HG03432 (cell line): ENCODE measurements around the gene KIAA1671.
A peak's percentile ranks its signal among the peaks of the same experiment; 100 is the strongest.

Experiments used
- ATAC-seq: cut with Tn5 transposase; IDR thresholded peaks from one replicate; pipeline ENCODE4 v1.9.1; 2021; ENCODE audit warnings: mild to moderate bottlenecking, moderate library complexity; ENCODE audit not compliant: unreplicated experiment

KIAA1671 gene

DNA sequence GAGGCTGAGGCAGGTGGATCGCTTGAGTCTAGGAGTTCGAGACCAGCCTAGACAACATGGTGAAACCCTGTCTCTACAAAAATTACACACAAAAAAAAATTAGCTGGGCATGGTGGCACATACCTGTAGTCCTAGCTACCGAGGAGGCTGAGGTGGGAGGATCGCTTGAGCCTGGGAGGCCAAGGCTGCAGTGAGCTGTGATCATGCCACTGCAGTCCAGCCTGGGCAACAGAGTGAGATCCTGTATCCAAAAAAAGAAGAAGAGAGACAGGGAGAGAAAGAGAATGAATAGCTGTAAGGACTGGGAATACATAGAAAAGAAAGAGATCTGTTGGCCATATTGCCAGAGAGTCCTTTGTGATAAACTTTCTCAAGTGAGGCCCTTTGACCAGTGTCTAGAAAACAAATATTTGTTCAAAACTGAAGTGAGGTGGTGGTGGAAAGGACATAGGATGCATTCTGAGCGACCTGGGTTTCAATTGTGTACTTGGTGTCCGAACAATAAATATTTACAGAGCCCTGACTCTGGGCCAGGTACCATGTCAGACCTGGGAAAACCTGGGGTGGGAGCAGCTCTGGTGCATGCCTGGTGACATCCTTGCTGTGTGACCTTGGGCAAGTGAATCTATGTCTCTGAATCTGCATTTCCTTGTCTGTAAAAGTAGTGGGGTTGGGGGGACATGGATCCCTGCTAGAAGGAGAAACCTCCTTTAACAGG lies 157.5 kb downstream of the KIAA1671 start:
- ATAC-seq, result no peak

DNA sequence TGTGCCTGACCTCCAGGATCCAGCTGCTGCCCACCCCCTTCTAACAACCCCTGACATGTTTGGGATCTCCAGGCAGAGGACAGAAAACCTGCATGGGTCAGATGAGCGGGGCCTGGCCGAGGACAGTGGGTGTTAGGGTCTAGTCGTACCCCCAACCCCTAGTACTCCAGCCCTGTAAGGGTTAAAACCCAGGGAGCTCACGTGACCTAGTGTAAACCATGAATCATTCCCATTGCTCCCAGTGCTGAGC lies 158.0 kb downstream of the KIAA1671 start:
- no peak for ATAC-seq

DNA sequence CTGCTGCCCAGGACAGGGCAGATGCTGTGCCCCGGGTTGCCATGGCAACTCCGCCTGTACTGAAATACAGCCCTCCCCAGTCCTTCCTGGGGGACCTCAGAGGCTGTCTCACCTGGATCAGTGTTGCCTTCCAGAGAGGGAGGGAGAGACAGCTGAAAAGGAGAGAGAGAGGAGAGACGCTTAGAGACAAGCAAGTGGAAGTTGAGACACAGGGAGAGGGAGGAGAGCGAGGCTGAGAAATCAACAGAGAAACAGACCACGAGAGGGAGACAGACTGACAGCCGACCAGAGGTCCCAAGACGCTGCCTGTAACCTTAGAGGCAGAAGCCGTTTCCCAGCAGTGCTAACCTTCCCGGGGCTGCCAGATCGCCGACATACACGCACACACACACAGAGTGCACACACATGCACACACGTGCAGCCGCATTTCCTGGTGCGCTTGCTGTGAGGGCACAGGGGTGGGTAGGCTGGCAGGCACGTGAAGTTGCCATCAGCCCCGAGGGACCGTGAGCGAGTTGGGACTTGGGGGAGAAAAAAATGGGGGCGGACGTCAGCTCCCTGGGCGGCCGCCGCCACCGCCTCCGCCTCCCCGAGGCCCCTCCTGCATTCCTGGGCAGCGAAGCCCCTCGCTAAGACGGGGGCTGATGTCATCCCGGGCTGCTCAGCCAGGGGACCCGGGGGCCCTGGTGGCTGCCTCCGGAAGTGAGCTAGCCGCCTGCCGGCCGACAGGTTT lies 158.5 kb downstream of the KIAA1671 start:
- ATAC-seq, result peak; percentile 81

DNA sequence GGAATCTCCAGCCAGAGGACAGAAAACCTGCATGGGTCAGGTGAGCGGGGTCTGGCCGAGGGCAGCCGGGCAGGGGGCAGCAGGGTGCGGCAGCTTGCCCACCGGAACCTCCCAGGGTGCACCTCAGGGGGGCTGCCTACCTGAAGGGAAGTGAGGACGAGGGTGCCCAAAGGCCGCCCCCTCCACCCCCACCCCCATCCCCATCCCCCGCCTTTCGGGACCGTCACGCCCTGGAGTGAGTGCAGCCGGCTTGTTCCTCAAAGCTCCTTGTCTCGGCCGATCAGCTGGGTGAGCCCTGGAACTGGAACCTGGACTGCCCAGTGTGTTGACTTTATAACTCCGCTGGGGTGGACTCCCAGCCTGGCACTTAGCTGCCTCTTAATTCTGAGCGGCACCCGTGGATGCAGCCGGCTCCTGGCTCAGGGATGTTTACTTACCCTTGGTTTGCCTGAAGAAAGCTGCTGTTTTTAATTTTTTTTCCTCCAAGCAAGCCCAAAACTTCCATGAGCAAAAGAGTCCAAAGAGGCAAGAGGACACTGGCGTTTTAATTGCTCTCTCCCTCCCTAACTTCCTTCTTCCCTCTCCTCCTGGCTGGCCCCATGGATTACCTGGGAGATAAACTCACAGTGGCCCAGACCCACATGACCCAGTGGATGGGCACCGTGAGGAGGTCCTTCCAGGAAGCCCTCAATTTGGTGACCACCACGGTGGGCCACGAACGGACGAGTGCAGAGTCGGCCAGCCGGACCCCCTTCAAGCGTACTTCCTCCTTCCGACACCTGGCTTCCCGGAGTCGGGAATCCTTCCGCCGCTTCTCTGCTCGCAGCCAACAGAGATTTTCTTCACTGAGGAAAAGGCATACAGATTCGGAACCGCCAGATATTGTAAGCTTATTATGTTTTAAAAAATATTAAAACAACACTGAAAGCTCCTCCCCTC lies 159.3 kb downstream of the KIAA1671 start:
- ATAC-seq, result peak; percentile 16

DNA sequence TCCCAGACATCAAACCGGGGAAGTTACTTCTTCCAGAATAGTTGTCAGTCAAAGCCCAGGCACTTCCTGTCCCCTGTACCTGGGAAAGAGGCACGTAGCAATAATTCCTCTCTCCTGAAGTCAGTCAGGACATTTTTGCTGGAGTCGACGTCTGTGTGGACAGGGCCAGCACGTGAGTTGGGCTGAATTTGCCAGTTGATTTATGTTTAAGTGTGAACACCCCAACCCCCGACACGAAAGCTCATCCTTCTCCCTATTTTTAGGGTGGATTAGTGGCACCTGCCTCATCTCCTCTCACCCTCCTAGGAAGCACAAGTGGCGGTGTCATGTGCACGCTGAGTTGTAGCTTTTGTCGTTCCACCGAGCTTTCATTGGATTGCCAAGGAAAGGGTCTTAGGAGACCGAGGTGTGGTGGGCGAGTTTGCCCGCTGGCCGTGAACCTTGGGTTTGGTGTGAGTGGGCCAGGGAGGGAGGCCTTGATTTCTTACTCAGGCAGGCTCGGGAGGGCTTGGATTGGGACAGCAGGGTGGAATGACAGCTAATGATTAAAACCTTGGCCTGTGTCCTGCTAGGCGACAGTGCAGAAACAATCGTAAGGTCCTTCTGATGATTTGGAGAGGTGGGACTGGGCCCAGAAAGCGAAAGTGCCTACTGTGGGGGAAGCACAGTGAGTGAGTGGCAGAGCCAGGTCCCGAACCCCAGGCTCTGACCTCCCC lies 160.2 kb downstream of the KIAA1671 start:
- ATAC-seq, result no peak

DNA sequence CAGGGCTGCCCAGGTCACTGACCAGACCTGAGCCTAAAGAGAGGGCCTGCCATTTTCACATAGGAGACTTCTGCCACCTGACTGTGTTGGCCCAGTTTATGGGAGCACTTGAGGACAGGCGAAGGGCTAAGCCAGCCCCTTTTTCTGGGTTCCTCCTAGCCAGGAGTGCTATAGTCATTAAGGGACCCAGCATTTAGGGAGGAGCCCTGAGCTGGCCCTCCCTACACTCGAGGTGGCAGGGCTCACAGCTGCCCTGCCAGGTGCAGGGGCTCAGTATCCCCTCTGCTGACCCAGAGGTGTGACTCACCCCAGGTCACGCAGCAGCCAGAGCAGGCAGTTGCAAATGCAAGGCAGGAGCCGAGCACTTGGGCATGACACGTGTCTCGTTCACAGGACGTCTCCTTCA lies 160.8 kb downstream of the KIAA1671 start:
- no peak for ATAC-seq

DNA sequence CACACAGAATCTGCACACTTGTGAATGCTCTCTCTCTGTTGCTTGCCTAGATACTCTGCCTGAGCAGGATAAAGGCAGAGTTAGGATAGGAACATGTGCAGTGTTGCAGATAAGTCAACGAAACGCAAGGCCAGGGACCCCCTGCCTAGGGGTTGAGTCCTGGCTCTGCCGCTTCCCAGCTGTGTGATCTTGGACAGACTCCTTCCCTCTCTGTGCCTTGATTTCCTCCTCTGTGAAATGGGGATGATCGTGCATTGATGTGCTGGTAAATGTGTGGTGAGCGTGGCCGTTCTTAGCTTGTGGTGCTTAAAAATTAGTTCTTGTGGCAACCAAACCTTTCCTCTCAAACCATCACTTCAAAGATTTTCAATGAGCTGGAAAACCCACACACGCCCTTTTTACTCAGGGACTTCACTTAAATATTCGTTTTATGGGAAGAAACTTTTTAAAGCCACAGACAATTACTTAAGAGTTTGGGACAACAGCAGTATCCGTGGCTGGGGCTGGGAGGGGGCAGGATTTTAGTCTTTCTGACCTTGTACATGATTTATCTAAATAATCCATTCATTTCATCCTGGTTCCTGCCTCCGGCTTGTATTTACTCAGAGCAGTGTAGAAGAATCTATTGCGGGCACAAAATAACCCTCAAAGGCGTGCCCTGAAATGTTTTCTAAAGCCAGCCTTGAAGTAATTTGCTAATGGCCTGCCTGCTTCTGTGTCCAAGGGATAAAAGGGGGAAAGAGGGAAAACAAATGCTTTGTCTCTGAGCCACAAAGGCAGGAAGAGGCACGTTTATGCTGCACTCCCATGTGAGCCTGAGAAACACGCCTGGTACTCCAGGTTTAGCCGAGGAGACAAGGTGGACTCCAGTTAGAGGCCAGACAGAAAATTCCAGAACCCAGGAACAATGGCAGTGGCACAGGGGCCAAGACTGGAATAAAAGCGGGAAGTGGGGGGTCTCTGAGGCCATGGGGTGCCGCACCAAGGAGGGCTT lies 162.2 kb downstream of the KIAA1671 start:
- no peak for ATAC-seq

DNA sequence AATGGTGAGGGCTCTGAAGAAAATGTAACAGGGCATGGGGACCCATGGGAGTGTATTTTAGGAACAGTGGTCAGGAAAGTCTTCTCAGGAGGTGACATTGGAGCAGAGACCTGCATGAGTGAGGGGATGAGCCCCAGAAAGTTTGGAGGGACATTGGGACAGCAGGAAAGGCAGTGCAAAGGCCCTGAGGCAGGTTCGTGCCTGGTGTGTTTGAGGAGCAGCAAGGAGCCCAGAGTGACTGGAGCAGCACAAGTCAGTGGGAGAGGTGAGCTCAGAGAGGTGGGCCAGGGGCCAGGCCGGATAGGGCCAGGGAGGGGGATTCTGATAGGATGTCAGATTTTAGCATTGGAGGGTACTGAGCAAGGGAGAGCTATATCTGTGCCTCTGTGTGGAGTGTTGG lies 167.1 kb downstream of the KIAA1671 start:
- ATAC-seq, result no peak

DNA sequence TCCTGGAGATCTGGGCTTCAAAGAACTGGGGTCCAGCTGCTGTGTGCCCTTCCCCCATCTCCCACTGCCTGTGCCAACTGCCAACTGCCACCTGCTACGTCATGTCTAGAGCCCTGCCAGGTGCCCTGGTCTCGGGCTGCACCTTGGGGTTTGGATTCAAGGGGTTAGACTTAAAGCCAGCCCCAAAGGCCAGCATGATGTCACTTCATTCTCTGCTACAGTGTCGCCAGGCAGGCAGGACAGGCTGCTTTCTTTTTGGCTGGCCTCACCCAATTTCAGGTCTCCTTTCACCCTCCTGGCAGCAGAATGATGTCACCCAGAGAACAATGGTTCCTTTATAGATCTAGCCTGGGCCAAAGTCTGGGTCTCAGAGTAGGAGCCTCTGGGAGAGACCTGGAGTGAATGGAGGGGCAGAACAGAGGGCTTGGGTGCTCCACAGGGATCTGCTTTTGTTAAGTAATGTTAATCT lies 167.6 kb downstream of the KIAA1671 start:
- no peak for ATAC-seq

DNA sequence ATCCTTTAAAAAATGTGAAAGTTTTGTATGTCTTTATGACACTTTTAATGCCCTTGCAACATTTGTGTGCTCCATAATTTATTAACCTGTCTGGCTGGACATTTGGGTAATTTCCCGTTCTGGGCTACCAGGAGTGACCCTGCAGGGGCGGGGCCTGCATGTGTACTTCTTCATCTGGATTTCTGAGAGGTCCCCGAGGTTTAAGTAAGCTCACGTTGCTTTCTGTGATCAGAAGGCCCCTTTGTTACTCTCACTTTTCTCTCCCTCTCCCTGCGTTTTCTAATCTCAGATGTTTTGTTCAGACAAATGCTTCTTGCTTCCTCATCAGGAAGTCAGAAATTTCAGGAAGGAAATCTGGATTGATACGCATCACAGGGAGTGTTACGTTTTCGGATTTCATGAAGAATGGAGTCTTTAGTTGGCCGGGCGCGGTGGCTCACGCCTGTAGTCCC lies 168.3 kb downstream of the KIAA1671 start:
- ATAC-seq, result no peak

DNA sequence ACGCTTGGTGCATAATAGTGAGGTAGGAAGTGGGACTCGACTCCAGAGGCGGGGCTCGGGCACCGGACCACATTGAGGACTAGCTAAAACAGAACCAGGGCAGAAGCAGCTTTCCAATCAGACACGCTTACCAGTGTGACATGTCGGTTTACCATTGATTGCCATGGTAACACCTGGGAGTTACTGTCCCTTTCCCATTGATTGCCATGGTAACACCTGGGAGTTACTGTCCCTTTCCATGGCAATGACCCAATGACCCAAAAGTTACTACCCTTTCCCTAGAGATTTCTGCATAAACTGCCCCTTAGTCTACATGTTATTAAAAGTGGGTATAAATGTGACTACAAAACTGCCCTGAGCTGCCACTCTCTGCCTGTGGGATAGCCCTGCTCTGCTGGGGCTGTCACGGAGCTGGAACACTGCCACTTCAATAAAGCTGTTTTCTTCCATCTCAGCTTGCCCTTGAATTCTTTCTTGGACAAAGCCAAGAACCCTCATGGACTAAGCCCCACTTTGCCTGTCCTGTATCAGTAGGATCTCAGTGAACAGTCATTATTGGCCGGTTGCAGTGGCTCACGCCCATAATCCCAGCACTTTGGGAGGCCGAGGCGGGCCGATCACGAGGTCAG lies 169.7 kb downstream of the KIAA1671 start:
- no peak for ATAC-seq

DNA sequence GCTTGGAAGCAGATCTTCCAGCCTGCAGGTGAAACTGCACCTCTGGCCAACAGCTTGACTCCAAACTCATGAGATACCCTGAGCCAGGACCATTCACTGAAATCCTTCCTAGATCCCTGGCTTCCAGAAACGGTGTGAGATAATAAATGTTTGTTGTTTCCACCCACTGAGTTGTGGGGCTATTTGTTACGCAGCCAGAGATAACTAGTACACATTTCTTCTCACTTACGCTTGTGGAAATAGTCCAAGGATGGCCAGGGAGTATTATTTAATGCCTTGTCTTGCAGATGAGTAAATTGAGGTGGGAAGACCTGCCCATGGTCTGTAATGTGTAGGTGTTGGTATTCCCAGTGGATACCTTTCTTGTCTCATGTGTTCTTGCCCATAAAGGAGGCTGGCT lies 171.2 kb downstream of the KIAA1671 start:
- no peak for ATAC-seq

DNA sequence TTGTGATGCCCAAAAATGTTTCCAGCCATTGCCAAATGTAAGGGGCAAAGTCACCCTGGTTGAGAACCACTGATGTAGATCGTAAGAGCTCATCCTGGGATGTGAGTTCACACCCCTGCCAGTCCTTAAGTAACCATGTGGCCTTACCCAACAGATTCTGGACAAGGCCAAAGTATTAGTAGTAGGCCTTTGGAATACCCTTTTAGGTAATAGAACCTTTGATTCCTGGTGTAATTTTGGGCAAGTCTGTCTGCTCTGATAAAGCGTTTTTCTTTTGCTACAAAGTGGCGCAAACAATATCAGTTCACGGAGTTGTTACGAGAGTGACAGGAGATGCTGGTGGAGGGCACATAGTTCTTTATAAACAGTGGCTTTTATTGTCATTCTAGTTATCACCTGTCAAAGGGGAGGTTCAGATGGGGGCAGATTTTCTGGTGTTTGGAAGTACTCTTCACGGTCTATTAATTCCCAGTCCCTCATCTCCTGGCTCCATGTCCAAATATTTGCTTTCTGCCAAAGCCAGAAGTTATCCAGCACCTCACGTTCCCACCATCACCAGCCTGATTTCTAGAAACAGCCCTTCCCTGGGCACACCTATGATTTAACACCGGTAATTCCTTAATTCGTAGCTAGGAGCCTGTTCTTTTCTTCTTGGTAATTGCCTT lies 173.3 kb downstream of the KIAA1671 start:
- ATAC-seq, result no peak

DNA sequence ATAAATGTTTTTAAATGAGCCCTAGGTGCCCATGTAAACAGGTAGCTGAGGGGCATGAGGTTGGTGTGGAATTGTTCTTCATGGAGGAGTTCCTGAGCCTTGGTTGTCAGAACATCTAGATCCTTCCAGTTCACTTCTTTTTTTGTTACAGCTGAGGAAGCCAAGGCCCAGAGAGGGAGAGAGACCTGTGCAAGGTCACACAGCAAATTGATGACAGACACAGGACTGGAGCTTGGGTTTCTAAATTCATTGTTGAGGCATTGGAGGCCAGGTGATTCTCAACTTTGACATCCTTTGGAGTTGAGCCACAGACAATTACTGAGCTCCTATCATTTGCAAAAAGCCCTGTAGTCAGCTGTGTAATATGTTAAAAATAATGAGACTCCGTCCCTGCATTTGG lies 174.0 kb downstream of the KIAA1671 start:
- ATAC-seq, result no peak

DNA sequence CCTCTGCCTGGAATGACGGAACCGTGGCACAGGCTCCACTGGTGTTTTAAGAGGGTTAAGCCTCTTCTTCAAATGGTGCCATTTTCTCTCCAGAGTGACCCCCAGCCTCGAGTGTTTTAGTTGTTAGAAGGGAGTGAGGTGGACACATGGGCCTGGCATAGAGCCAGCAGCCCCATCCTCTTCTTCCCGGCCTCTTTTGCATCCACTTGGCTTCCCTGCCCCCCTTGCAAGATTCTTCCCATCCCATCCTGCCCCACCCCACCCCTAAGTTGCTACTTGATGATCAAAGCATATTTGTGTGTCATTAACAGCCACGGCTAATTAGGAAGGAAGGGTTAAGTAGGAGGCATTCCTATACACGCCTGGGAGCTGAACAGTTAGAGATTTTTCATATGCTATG lies 174.8 kb downstream of the KIAA1671 start:
- ATAC-seq, result no peak

DNA sequence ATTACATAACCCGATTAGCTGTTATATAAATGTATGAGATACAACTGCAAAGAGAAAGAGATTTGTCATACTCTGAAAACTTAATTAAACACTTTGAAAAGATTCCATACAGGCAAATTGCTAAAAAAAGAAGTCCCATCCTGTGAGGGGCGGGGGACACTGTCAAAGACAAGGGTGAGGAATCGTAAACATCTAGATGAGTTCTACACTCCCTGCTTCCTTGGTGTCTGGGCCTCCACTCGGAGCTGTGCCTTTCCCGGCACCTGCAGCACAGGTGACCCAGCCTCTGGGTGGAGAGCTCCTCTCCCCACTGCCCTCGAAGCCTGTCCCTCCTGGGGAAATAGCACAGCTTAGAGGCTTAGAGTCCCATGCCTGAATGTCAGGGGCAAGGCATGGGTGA lies 177.9 kb downstream of the KIAA1671 start:
- no peak for ATAC-seq

DNA sequence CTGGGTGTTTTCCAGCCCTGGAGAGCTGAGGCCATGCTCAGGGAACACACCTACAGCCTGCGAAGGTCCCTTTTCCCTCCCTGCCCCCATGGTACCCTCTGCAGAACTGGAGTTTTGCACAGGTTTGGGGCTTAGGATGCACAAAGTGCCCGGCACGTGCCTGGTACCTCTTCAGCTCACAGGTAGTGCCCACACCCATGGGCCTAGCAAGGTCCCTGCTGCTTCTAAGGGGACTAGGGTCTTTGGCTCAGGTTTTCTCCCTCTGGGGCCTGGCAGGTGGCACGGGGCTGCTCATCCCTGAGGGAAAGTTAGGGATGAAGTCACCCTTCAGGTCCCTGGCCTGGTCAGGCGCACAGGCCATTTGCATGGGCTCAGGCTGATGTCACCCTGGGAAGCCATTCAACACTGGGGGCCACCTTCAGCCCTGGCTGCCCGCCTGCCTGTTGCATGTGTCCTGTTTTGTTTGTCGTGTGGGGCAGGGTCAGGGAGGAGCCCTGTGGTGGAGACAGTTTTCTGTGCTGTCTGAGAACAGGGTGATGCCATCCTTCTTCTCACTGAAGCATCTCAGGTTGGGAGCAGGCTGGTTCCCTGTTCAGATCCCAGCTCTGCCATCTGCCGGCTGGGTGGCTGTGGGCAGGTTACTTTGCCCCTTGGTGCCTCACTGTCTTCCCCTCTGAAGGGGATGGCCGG lies 178.8 kb downstream of the KIAA1671 start:
- no peak for ATAC-seq

DNA sequence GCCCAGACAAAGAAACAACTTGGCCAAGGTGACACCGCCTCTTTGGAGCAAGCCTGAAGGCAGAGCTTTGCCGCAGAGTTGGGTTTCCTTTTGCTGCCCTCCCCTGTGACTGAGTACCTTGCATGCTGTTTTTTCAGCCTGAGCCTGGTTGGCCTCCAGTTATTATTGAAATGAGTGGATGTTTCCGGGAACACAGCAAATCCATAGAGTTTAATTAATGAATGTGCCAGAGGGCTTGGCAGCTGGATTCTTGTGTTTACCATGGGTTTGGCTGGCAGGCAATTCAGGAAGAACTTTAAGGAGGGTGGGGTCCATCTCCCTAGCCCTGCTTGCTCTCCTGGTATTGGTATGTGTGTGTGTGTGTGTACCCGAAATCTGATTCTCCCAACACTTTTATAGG lies 181.5 kb downstream of the KIAA1671 start:
- no peak for ATAC-seq
